Naive B cell (primary cell): ENCODE data around the gene ZSWIM4. TPM values are rescaled to one million over a fixed set of nuclear protein-coding genes. Genes with fewer than 3 reads are reported as not detected.

Experiments used
- ATAC-seq, 2 donors: fragments of 150-1000 bp; cut with Tn5 transposase; 2 replicates each; pipeline ENCODE4 v1.10.0; 2021; ENCODE audit warnings: low read depth in 2 of 2, mild to moderate bottlenecking in 2 of 2, moderate library complexity in 2 of 2
- DNase-seq: peaks from one replicate; pipeline ENCODE4 v3.0.0; 2022
- H3K27ac Mint-ChIP-seq, 6 donors: one replicate each; pipeline ENCODE4 v1.8.0; 2020 to 2022; ENCODE audit warnings: mild to moderate bottlenecking in 6 of 6, mixed read lengths in 6 of 6, moderate library complexity in 5 of 6, inconsistent platforms in 2 of 6
- H3K27me3 Mint-ChIP-seq, 3 donors: one replicate each; pipeline ENCODE4 v1.8.0; 2021 to 2022; ENCODE audit warnings: mixed read lengths in 3 of 3, mild to moderate bottlenecking in 1 of 3
- H3K36me3 Mint-ChIP-seq, 2 donors: one replicate each; pipeline ENCODE4 v1.8.0; 2020 to 2022; ENCODE audit warnings: mixed read lengths in 2 of 2, inconsistent platforms in 1 of 2, mild to moderate bottlenecking in 1 of 2
- H3K4me1 Mint-ChIP-seq, 3 donors: one replicate each; pipeline ENCODE4 v1.8.0; 2020 to 2022; ENCODE audit warnings: mixed read lengths in 3 of 3, inconsistent platforms in 1 of 3, mild to moderate bottlenecking in 1 of 3, moderate library complexity in 1 of 3
- H3K4me3 Mint-ChIP-seq, 8 donors: one replicate each; pipeline ENCODE4 v1.8.0; 2020 to 2022; ENCODE audit warnings: mild to moderate bottlenecking in 8 of 8, mixed read lengths in 8 of 8, moderate library complexity in 8 of 8, inconsistent platforms in 2 of 8
- H3K9me3 Mint-ChIP-seq, 7 donors: one replicate each; pipeline ENCODE4 v1.8.0; 2020 to 2022; ENCODE audit warnings: mixed read lengths in 7 of 7, mild to moderate bottlenecking in 5 of 7, inconsistent platforms in 2 of 7, moderate library complexity in 1 of 7
- polyA plus RNA-seq, 6 donors: library from polyadenylated mRNA; unstranded; fragments of 300-500 nt; fragmentation: Illumina TruSeq; gene quantifications; one replicate each; pipeline ENCODE4 v1.2.3, GENCODE V29; 2021; ENCODE audit warnings: low read depth in 6 of 6

ZSWIM4 gene
- polyA plus RNA-seq, 6 donors from 2014 or later: 0.65 to 2.2 (median 0.89) TPM; not detected in 1

GRCh38 chr19:13806728-13807127 lies 11.5 kb downstream of the ZSWIM4 start:
- Mint-ChIP-seq H3K27ac (no peak overlapping the region), H3K4me1 (peaks cover 0 to 2% (median 0%) of the 10 kb centered on the region in 3 donors)

DNA sequence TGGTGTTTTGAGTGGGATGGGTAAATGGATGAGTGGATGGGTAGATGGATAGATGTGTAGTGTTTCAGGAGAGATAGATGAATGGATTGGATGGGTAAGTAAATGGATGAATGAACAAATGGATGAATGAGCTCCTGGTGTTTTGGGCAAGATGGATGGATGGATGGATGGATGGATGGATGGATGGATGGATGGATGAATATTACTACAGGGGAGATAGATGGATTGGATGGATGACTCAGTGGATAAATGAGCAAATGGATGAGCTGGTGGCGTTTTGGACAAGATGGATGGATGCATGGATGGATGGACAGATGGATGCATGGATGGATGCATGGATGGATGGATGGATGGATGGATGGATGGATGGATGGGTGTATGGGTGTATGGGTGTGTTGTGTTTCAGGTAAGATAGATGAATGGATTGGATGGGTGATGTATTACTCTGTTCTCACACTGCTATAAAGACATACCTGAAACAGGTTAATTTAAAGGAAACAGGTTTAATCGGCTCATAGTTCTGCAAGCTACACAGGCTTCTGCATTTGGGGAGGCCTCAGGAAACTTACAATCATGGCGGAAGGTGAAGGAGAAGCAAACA lies 12.3 kb downstream of the ZSWIM4 start:
- no peak overlapping the region for H3K4me3 Mint-ChIP-seq
- no peaks in the 10 kb centered on the region for H3K9me3 Mint-ChIP-seq
- H3K27me3 Mint-ChIP-seq: no peaks in the 10 kb centered on the region
- no peaks in the 10 kb centered on the region for H3K36me3 Mint-ChIP-seq
- H3K27ac Mint-ChIP-seq: no peak overlapping the region
- ATAC-seq (no peak), DNase-seq (no peak)
- peaks cover 0 to 2% (median 0%) of the 10 kb centered on the region in 3 donors for H3K4me1 Mint-ChIP-seq

More at GRCh38 chr19:13806728-13807127, 11.5 kb downstream of the ZSWIM4 start:
- Mint-ChIP-seq H3K4me3 (no peak overlapping the region), H3K9me3 (no peaks in the 10 kb centered on the region), H3K27me3 (no peaks in the 10 kb centered on the region), H3K36me3 (no peaks in the 10 kb centered on the region)
- ATAC-seq: no peak
- no peak for DNase-seq

DNA sequence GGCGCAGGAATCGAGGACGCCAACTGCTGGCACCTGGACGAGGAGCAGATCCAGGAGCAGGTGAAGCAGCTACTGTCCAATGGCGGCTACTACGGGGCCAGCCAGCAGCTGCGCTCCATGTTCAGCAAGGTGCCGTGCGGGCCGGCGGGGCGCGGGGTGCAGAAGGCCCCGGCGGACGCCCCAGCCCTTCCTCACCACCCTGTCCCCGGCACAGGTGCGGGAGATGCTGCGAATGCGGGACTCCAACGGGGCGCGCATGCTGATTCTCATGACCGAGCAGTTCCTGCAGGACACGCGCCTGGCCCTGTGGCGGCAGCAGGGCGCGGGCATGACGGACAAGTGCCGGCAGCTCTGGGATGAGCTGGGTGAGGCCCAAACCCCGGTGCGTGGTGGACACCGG lies 13.6 kb downstream of the ZSWIM4 start:
- ATAC-seq: no peak
- H3K36me3 Mint-ChIP-seq: peaks cover 5 to 9% of the 10 kb centered on the region in 2 donors

GRCh38 chr19:13812544-13812943 lies 17.3 kb downstream of the ZSWIM4 start:
- Mint-ChIP-seq H3K27me3 (no peaks in the 10 kb centered on the region), H3K4me3 (no peak overlapping the region), H3K9me3 (peaks cover 0 to 2% (median 0%) of the 10 kb centered on the region in 7 donors), H3K36me3 (peaks cover 5 to 9% of the 10 kb centered on the region in 2 donors), H3K4me1 (peaks cover 0 to 2% (median 0%) of the 10 kb centered on the region in 3 donors), H3K27ac (peak overlapping the region in 1 of 6 donors; percentile 41)
- DNase-seq (no peak), ATAC-seq (no peak)

More for the DNA sequence above, 13.6 kb downstream of the ZSWIM4 start:
- no peak overlapping the region for H3K4me3 Mint-ChIP-seq
- H3K9me3 Mint-ChIP-seq: peaks cover 0 to 2% (median 0%) of the 10 kb centered on the region in 7 donors
- DNase-seq: no peak
- H3K4me1 Mint-ChIP-seq: peaks cover 0 to 2% (median 0%) of the 10 kb centered on the region in 3 donors
- no peaks in the 10 kb centered on the region for H3K27me3 Mint-ChIP-seq
- no peak overlapping the region for H3K27ac Mint-ChIP-seq

- H3K4me3 Mint-ChIP-seq: no peak overlapping the region
- H3K9me3 Mint-ChIP-seq: peaks cover 0 to 2% (median 0%) of the 10 kb centered on the region in 7 donors
- H3K36me3 Mint-ChIP-seq: peaks cover 5 to 9% of the 10 kb centered on the region in 2 donors
- ATAC-seq (no peak), DNase-seq (no peak)
- peak overlapping the region in 1 of 6 donors; percentile 22 for H3K27ac Mint-ChIP-seq
- no peaks in the 10 kb centered on the region for H3K27me3 Mint-ChIP-seq
- peaks cover 0 to 3% (median under 1%) of the 10 kb centered on the region in 3 donors for H3K4me1 Mint-ChIP-seq
These were observed 17.9 kb downstream of the ZSWIM4 start for GRCh38 chr19:13813147-13813546.

DNA sequence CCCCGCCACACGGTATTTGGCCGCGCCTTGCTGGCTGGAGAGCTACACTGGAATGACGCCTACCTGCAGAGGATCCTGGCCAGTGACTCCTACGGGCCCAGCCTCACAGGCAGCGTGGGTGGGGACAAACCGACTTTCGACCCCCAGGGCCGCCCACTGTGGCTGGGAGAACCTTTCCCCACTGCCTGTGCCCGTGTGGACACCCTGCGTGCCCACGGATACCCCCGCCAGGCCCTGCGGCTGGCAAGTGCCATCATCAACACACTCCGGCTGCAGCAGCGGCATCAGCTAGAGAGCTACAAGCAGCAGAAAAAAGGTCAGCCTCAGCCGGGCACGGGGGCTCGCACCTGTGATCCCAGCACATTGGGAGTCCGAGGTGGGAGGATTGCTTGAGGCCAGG lies 19.3 kb downstream of the ZSWIM4 start:
- no peak overlapping the region for H3K27ac Mint-ChIP-seq
- H3K9me3 Mint-ChIP-seq: peaks cover 0 to 2% (median 0%) of the 10 kb centered on the region in 7 donors

DNA sequence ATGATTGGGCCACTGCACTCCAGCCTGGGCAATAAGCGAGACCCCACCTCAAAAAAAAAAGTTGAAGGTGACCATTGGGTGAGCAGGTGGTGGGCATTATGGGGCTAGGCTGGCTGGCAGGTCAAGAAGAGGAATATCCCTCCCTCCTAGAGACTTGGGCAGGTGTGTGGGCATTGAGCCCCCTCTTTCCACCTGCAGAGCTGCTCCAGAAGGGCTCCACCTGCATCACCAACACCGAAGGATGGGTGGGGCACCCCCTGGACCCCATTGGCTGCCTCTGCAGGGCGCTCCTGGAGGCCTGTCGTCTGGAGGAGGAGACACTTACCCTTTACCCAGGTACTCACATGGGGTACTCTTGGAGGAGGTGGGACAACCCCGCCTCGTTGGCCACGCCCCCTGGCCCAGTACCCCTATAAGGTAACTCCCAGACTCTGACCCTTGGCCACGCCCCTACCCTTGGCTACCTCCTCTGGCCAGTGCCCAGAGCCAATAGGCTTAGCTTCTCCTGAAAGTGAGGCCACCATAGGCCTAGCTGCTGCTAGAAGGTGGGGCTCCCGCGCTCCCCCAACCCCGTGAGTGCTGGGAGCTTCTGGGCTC lies 21.9 kb downstream of the ZSWIM4 start:
- Mint-ChIP-seq H3K27me3 (no peaks in the 10 kb centered on the region), H3K4me1 (peaks cover 0 to 5% (median 3%) of the 10 kb centered on the region in 3 donors), H3K27ac (no peak overlapping the region), H3K36me3 (peaks cover 8 to 9% of the 10 kb centered on the region in 2 donors), H3K9me3 (peaks cover 0 to 2% (median 0%) of the 10 kb centered on the region in 7 donors), H3K4me3 (peak overlapping the region in 4 of 8 donors; percentile 39 to 65 (median 52))
- ATAC-seq (peak; percentile 22 to 65), DNase-seq (no peak)

More for the DNA sequence above, 19.3 kb downstream of the ZSWIM4 start:
- no peak for DNase-seq
- Mint-ChIP-seq H3K27me3 (no peaks in the 10 kb centered on the region), H3K4me3 (no peak overlapping the region), H3K4me1 (peaks cover 0 to 7% (median 3%) of the 10 kb centered on the region in 3 donors), H3K36me3 (peaks cover 5 to 9% of the 10 kb centered on the region in 2 donors)
- ATAC-seq: no peak

DNA sequence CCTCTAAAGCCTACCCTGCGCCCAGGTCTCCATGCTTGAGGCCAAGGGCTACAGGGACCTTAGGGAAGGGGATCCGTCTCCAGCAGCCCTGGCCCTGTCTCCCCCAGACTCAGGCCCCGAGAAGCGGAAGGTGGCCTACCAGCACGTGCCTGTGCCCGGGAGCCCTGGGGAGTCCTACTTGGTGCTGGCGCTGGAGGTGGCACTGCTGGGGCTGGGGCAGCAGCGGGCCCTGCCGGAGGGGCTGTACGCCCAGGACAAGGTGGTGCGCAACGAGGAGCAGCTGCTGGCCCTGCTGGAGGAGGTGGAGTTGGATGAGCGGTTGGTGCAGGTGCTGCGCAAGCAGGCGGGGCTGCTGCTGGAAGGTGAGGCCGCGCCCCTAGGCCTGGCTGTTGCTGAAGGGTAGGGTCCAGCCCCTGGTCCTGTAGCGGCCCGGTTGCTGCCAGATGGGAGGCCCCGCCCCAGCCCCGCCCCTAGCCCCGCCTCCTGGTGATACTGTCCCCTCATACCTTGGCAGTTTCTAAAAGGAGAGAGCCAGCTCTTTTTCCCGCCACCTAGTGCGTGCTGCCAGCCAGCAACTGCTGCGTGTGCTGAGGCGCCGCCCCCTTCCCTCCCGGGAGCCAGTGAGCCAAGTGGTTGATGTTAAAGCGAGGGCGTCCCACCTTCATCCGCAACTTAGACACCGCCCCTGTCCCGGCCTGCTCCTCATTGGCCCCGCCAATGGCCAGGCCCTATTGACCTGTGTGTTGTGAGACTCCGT lies 22.6 kb downstream of the ZSWIM4 start:
- H3K27ac Mint-ChIP-seq: no peak overlapping the region
- peak overlapping the region in 5 of 8 donors; percentile 29 to 79 (median 59) for H3K4me3 Mint-ChIP-seq
- peaks cover 0 to 2% (median 0%) of the 10 kb centered on the region in 7 donors for H3K9me3 Mint-ChIP-seq

DNA sequence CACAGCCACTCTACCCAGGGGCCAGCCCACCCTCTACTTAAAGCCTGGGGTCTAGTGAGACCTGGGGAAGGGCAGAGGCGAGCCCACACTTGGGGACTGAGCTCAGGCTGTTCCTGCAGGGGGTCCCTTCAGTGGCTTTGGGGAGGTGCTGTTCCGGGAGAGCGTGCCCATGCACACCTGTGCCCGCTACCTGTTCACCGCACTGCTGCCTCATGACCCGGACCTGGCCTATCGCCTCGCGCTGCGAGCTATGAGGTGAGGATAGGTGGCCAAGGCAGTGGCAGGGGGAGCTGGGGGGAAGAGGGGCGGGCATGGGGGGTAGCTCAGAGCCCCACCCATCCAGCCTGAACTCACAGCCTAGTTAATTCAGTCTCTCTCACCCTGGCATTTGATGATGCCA lies 24.0 kb downstream of the ZSWIM4 start:
- DNase-seq: no peak
- H3K4me1 Mint-ChIP-seq: peaks cover 0 to 5% (median 3%) of the 10 kb centered on the region in 3 donors
- ATAC-seq: no peak
- peak overlapping the region in 1 of 6 donors; percentile 91 for H3K27ac Mint-ChIP-seq
- H3K4me3 Mint-ChIP-seq: no peak overlapping the region
- no peaks in the 10 kb centered on the region for H3K27me3 Mint-ChIP-seq
- no peaks in the 10 kb centered on the region for H3K9me3 Mint-ChIP-seq
- peaks cover 3 to 9% of the 10 kb centered on the region in 2 donors for H3K36me3 Mint-ChIP-seq

More for the DNA sequence above, 22.6 kb downstream of the ZSWIM4 start:
- DNase-seq (no peak), ATAC-seq (peak; percentile 43 to 82)
- Mint-ChIP-seq H3K27me3 (no peaks in the 10 kb centered on the region), H3K36me3 (peaks cover 8 to 9% of the 10 kb centered on the region in 2 donors), H3K4me1 (peaks cover 0 to 5% (median 3%) of the 10 kb centered on the region in 3 donors)

DNA sequence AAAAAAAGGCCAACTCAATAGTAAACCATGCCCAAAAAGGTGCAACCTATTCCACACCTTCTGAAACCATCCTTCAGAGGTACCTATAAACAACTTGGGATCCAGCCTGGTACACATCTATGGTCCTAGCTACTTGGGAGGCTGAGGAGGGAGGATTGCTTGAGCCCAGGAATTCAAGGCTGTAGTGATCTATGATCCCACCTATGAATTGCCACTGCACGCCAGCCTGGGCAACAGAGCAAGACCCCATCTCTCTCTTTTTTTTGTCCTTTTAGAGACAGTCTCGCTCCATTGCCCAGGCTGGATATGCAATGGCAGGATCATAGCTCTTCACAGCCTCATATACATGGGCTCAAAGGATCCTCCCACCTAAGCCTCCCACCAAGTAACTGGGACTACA lies 26.0 kb downstream of the ZSWIM4 start:
- H3K4me1 Mint-ChIP-seq: peaks cover 0 to 8% (median 5%) of the 10 kb centered on the region in 3 donors
- ATAC-seq (no peak), DNase-seq (no peak)
- H3K36me3 Mint-ChIP-seq: peaks cover 3 to 9% of the 10 kb centered on the region in 2 donors
- H3K27me3 Mint-ChIP-seq: no peaks in the 10 kb centered on the region
- no peaks in the 10 kb centered on the region for H3K9me3 Mint-ChIP-seq
- no peak overlapping the region for H3K4me3 Mint-ChIP-seq
- H3K27ac Mint-ChIP-seq: no peak overlapping the region

- Mint-ChIP-seq H3K4me1 (peaks cover 0 to 7% (median 2%) of the 10 kb centered on the region in 3 donors), H3K9me3 (no peaks in the 10 kb centered on the region), H3K27me3 (no peaks in the 10 kb centered on the region), H3K36me3 (peaks cover 3 to 9% of the 10 kb centered on the region in 2 donors), H3K27ac (no peak overlapping the region), H3K4me3 (no peak overlapping the region)
- ATAC-seq (no peak), DNase-seq (no peak)
These were observed 28.0 kb downstream of the ZSWIM4 start for GRCh38 chr19:13823256-13823655.

DNA sequence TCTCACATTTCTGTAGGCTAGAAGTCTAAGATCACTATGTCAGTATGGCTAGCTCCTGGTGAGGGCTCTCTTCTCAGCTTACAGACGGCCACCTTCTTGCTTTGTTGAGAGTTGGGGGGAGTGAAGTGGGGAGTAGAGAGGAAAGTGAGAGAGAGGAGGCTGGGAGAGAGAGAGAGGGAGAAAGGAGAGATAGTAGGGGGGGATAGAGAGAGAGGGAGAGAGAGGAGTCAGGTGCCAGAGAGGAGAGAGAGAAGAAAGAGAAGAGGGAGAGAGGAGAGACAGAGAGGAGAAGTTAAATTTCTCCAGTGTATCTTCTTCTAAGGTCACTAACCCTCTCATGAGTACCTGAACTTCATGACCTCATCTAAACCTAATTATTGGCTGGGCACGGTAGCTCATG lies 28.7 kb downstream of the ZSWIM4 start:
- Mint-ChIP-seq H3K27ac (no peak overlapping the region), H3K4me1 (peaks cover 0 to 5% (median 0%) of the 10 kb centered on the region in 3 donors), H3K9me3 (no peaks in the 10 kb centered on the region), H3K36me3 (peaks cover 3 to 13% of the 10 kb centered on the region in 2 donors), H3K27me3 (no peaks in the 10 kb centered on the region), H3K4me3 (no peak overlapping the region)
- DNase-seq (no peak), ATAC-seq (no peak)

DNA sequence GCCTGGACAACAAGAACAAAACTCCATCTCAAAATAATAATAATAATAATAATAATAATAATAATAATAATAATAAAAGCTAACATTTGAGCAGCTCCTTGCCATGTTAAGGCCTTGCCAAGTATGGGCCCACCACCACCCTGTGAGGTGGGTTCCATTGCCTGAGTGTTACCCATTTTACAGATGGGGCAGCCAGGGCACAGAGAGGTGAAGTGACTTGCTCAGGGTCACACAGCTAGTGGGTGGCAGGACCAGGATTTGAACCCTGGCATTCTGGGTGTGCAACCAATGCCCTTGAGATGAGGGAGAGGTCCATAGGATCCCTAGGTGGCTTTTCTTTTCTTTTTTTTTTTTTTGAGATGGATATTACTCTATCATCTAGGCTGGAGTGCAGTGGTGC lies 29.5 kb downstream of the ZSWIM4 start:
- Mint-ChIP-seq H3K4me1 (peaks cover 0 to 5% (median 0%) of the 10 kb centered on the region in 3 donors), H3K27me3 (no peaks in the 10 kb centered on the region), H3K9me3 (no peaks in the 10 kb centered on the region), H3K4me3 (no peak overlapping the region), H3K36me3 (peaks cover 3 to 13% of the 10 kb centered on the region in 2 donors), H3K27ac (no peak overlapping the region)
- no peak for ATAC-seq
- no peak for DNase-seq
